ENCODE measurements around the gene EFNA3.

Gene EFNA3

DNA sequence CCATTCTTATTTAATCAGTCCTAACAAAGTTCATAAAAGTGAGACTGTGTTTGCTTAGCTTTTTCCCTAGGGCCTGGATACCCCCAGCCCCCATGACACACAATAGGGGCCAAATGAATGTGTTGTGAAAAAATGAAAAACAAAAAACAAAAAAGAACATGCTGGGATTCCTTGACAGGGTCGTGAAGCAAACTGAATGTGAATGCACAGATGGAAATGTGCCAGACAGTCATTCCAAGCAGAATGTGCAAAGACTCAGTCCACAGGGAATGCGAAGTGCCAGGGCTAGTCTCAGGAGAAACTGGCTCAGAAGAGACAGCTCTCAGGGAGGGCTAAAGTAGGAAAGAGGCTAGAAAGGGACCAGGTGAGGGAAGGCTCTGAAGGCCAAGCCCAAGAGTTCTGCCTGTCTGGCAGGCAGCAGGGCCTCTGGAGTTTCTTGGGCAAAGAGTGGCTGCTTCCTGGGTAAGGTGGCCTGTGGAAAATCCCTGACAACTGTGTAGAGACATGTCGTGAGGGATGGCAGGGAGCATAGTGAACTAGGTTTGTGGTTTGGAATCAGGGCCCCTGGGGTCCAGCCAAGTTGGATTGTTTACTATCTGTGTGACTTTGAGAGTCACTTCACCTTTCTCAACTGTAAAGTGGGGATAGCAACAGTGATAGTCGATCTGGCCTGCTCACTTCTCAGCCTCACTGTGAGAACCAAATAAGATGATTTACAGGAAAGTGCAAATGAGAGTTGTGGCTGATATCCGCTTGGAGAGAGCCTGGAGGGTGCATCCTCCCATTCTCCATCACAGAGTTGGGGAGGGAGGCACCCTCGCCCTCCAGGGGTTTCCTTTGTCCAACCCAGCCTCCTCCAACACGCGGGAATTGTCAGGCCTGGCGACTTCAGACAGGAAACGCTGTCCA is 28.7 kb upstream of the EFNA3 start:
- DNase-seq, result no peak

DNA sequence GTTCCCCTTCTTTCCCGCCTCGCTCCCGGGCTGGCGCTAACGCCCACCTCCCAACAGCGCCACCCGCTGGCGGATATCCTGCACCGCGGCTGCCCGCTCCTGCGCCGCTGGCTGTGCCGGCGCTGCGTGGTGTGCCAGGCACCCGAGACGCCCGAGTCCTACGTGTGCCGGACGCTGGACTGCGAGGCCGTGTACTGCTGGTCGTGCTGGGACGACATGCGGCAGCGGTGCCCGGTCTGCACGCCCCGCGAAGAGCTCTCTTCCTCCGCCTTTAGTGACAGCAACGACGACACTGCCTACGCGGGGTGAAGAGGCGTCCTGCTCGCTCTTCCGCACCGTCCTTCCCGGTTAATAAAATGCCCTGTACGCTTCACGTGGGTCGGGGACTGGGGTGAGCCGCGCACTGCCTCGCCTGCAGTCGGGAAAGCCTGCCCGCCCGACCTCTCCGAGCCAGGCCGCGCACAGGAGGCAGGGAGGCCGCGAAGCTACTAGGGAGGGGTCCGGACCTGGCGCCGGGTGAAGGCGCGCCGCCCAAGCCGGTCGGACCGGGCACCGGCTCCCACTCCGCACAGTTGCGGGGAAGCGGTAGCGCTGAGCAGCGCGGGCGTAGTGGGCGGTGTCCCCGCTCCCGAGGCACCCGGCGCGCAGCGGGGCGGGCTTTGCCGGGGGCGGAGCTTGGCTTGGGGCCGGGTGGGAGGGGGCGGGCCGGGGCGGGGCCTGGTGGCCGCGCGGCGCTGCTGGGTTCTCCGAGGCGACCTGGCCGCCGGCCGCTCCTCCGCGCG is 27.9 kb upstream of the EFNA3 start, which contains the start of gene ADAM15:
TSS of gene ADAM15 (plus strand) at position 757 of the 782 bp plus-strand sequence. CDS start 71 bp downstream, outside the sequence.
- DNase-seq, result peak; percentile 71

DNA sequence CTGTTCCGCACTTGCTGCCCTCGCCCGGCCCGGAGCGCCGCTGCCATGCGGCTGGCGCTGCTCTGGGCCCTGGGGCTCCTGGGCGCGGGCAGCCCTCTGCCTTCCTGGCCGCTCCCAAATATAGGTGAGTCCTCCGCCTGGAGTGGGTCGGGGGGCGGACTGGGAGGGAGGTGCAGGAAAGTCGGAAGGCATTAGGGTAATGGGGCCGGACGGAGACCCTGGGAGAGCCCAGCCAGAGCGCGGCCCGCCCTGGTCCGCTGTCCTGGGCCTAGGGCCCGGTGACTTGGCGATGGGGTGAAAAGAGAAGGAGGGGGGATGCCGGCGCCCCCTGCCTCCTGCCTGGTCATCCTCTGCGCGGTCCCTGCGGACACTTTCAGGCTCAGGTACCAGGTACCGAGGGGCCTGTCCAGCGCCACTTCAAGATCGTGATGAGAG is 27.3 kb upstream of the EFNA3 start:
- DNase-seq, result no peak

DNA sequence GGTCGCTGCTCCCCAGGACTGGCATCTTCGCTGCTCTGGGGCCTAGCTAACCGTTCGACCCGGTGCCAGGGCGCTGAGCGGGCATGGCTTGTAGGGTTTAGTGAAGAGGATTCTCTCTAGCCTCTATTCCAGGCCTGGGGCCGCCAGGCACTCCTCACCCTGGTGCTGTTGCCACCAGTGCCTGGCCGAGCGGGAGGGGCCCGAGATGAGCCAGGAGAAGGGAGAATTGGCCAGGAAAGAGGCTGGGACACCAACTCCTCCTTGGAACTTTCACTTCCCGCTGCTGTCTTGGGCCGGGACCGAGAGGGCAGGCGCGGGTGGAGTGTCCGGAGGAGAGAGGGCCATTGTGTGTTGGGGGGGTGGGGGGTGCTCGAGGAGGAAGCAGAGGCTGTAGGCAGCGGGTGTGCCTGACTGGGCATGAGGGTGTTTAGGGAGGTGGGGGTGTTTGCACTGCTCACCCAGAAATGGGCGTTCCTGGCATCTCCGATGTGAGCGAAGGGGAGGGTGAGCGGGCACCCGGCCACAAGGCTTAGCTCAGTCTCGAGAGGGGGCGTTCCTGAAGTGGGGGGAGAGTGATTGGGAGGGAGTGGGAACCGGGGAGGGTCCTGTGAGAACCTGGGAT is 26.7 kb upstream of the EFNA3 start:
- DNase-seq, result peak; percentile 34

DNA sequence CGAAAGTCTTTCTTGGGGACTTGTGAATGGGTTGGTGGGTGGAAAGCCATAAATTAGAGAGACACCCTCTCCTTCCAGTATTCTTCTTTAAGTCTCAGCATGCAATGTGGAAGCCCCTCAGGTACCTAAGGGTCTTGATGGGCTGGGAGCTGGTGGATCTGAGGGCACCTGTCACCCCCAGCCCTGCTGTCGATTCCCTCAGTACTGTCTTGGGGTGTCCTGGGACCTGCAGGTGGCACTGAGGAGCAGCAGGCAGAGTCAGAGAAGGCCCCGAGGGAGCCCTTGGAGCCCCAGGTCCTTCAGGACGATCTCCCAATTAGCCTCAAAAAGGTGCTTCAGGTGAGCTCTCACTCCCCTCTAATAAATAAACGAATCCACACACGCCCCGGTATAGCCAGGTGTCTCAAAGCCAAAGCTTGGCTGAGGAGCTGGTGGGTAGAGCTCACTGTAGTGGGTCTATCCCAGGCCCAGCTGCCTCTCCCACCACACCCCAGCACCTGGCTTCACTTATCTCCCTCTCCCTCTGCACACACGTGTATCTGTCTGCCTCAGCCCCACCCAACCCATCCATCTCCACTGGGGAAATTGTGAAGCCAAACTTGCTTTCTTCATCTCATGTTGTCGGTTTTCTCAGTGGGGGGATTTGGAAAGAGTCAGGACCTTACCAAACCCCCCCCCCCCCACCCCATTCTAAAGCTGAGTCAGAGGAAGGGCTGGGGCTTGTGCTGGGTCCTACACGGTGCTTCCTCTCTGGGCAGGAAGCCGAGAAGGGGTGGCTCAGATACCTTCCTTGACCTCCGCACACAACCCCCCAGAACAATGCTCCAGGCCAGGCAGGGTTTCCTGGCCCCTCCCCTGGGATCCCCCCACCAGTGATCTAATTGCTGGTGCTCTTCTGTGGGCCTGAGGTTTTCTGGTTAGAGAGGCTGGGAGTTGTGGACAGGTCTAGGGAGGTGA is 25.9 kb upstream of the EFNA3 start:
- DNase-seq, result no peak

DNA sequence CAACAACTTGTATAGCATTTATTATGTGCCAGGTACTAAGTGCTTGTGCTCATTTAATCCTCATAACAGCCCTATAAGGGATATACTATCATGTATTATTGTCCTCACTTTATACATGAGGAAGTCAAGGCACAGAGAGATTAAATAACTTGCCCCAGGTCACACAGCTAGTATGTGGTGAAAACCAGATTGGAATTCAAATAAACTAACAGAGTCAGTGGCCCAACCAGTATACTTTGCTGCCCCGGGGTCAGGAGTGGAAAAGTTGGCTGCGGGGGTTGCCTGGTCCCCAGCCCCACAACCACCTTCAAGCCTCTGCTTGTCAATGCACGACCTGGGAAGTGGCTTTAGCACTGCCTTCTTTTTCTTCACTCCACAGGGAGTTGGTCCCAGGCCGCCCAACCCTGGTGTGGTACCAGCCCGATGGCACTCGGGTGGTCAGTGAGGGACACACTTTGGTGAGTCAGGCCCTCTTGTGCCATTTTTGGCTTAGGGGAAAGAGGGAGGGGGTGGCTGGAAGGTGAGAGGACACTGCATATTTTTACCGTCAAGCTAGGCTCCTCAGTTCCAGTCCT is 25.0 kb upstream of the EFNA3 start:
- no peak for DNase-seq

DNA sequence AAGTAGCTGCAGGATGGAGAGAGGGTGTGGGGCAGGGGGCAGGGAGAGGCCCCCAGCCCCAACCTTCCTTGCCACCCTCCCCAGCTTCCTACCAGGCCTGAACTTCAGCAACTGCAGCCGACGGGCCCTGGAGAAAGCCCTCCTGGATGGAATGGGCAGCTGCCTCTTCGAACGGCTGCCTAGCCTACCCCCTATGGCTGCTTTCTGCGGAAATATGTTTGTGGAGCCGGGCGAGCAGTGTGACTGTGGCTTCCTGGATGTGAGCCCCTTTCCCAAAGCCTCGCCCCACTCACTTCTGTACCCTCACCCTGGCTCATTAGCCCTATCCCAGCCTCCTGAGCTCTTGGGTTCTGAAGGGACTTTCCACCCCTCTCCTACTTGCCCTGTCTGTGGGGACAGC is 21.5 kb upstream of the EFNA3 start:
- DNase-seq, result no peak

DNA sequence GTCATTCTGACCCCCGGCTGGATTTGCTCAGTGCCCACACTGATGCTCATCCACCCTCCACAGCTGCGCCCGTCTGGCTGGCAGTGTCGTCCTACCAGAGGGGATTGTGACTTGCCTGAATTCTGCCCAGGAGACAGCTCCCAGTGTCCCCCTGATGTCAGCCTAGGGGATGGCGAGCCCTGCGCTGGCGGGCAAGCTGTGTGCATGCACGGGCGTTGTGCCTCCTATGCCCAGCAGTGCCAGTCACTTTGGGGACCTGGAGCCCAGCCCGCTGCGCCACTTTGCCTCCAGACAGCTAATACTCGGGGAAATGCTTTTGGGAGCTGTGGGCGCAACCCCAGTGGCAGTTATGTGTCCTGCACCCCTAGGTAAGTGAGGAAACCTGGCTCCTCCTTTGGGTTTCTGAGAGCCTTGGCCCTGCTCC is 20.8 kb upstream of the EFNA3 start:
- DNase-seq, result no peak

DNA sequence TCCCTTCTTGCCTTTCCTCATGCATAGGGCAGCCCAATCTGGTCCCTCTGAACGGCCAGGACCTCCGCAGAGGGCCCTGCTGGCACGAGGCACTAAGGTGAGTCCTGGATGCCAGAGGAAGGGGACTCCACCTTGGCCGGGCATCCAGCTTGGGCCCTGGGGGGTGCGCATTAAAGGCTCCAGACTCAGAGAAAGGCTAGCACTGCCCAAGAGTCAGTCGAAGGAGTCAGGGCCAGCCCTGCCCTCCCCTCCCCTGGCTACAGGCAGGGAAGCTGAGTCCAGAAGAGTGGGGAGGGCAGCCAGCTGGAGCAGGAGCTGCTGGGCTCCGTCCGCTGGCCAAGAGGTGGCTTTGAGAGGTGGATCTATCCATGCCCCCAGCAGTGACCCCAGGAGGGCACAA is 17.9 kb upstream of the EFNA3 start:
- DNase-seq, result no peak

DNA sequence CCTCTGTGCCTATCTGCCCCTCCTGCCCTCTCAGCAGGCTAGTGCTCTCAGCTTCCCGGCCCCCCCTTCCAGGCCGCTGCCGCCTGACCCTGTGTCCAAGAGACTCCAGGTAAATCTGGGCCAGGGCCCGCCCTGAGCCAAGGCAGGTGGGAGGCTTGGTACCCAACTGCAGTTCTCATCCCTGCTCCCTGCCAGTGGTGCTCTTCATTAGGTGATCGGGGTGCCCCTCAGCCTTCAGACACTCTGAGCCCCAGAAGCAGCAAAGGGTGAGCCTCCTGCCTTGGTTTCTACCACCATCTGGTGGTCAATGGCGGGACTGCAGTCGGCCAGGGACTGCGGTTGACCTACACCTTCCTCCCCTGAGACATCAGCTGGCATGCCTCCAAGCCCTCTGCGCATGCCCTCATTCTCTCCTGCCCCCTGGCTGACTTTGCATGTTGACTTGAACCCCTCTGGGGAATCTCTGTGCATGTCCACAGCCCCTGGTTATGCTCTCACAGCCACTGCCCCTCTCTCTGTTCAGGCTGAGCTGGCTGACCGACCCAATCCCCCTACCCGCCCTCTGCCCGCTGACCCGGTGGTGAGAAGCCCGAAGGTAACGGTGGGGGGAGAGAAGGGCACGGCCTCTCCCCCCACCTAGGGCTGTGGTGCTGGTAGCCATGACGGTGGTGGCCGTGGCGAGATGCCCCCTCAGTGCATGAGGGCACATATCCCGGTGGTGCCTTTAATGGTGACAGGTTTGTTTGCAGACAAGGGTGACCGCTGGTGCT is 17.1 kb upstream of the EFNA3 start:
- peak; percentile 97 for DNase-seq

DNA sequence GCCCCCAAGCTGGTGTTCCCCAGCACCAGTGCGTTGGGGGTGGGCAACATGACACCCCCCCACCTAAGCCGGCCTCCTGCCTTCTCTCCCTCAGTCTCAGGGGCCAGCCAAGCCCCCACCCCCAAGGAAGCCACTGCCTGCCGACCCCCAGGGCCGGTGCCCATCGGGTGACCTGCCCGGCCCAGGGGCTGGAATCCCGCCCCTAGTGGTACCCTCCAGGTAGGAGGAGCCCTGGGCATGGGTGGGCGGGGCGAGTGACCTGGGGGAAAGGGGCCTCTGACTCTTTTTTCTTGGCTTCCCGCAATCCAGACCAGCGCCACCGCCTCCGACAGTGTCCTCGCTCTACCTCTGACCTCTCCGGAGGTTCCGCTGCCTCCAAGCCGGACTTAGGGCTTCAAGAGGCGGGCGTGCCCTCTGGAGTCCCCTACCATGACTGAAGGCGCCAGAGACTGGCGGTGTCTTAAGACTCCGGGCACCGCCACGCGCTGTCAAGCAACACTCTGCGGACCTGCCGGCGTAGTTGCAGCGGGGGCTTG is 16.4 kb upstream of the EFNA3 start:
- DNase-seq, result no peak

DNA sequence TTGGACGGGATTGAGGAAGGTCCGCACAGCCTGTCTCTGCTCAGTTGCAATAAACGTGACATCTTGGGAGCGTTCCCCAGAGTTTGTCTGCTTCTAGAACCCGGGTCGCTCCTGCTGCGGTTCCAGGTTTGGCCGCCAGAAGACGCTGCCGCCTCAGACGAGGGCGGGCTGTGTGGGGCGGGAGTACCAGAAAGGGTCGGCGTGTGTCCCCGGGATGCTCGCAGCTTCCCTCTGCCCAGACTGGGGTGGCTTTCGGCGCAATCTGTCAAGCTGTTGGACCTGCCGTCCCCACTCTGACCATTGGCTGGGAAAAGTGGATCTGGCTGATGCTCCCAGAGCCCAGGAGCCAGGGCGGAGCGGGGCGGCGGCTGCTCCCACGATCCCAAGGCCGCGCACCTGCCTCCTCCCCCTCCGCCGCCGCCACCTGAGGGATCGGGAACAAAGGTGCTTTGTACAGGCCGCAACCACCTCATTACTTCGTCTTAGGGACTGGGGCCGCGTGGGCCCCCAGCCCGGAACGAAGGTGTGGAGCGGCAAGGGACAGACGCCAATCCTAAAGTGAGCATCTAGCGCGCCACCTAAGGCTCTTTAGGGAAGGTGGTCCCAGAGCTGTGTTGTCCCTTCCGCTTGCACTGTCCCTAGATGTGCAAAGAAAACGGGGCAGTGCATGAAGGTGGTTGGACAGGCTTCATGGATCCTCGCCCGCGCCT is 15.8 kb upstream of the EFNA3 start:
- DNase-seq, result peak; percentile 61

DNA sequence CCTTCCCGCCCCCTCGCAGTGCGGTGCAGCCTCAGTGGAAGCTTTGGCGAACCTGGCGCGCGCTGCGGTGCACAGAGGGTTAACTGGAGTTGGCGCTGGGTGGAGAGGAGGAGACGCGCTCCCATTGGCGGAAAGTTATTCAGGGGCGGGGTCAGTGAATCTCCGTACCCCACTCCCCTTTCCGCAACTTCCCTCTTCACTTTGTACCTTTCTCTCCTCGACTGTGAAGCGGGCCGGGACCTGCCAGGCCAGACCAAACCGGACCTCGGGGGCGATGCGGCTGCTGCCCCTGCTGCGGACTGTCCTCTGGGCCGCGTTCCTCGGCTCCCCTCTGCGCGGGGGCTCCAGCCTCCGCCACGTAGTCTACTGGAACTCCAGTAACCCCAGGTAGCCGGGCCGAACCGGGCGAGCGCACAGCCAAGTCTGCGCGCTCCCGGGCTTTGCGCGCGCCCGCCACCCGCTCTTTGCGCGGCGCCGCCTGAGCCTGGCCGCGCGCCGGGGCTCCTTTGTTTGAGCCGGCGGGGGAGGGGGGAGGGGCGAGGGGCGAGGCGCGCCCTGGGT is 15.0 kb upstream of the EFNA3 start, which contains the start of gene EFNA4:
TSS of gene EFNA4 (plus strand) at position 191 of the 561 bp plus-strand sequence. CDS start at position 275, 84 bp downstream.
- peak; percentile 80 for DNase-seq

DNA sequence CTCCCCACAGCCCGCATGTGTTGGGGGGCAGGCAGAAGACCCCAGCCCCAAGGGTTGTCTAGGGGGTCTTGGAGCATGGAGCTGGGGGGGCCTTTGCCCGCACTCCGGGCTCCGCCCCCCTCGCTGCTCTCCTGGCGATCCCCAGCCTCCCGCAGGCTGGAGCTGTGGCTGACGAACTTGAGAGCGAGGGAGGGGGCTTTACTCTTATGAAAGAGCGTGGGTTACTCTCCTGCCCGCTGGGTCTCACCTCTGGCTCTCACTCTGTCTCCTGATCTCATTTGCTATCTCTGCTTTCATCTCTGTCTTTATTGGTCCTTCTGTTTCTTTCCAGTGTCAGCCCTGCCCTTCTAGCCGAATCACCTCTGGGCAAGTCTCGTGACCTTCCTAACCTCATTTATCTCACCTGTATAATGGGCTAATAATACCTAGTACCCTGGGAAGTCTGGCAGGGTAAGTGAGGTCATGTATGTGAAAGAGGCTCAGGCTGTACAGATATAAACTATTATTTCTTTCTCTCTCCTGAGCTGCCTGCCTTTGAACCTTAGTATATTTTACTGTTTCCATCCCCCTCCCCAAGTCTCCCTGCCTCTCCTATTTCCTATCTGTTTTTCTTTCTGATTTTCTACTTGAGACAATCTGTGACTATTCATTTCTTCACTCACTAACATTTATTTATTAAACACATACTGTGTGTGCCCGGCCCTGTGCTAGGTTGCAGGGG is 14.4 kb upstream of the EFNA3 start:
- no peak for DNase-seq

DNA sequence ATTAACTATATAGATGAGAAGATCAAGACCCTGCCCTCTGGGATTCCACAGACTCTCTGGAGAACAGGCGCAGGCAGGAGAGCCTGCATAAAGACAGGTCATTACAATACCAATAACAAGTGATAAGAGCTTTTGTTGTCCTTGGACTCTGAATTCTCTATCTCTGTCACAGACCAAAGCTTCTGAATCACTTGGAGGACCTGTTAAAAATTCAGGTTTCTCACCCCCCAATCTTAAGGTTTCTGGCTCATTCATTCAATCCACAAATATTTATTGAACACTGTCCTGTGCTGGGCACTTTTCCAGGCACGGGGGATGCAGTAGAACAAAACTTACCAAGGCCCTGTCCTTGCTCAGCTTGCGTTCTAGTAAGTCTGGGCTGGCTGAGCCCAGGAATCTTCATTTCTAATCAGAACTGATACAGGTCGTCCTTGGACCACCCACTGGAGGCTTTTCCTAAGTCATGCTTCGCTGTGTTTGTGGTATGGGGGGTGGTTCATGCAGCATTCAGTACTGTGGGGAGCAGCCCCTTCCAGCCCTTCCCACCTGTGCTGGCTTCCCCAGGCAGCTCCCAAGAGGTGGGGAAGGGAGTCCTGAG is 13.7 kb upstream of the EFNA3 start:
- DNase-seq, result no peak

DNA sequence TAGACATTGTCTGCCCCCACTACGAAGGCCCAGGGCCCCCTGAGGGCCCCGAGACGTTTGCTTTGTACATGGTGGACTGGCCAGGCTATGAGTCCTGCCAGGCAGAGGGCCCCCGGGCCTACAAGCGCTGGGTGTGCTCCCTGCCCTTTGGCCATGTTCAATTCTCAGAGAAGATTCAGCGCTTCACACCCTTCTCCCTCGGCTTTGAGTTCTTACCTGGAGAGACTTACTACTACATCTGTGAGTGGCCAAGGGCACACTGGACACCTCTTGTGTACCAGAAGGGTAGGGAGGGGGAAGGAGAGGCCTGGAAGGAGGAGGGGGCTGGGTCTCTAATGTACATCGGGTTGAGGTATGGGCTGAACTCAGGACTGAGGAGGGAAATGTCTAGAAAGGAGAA is 11.9 kb upstream of the EFNA3 start:
- no peak for DNase-seq

DNA sequence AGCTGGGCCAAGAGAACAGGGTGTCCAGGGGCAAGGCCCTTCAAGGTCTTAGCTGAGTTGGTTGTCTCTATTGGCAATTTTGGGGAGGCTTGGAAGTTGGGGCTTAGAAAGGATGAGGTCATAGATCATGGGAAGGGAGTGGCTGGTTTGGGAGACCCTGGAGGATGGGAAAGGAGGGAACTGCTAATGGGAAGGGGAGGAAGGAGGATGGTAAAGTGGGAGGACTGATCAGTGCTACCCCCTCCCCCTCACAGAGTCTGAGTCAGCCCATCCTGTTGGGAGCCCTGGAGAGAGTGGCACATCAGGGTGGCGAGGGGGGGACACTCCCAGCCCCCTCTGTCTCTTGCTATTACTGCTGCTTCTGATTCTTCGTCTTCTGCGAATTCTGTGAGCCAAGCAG is 10.0 kb upstream of the EFNA3 start:
- DNase-seq, result no peak

DNA sequence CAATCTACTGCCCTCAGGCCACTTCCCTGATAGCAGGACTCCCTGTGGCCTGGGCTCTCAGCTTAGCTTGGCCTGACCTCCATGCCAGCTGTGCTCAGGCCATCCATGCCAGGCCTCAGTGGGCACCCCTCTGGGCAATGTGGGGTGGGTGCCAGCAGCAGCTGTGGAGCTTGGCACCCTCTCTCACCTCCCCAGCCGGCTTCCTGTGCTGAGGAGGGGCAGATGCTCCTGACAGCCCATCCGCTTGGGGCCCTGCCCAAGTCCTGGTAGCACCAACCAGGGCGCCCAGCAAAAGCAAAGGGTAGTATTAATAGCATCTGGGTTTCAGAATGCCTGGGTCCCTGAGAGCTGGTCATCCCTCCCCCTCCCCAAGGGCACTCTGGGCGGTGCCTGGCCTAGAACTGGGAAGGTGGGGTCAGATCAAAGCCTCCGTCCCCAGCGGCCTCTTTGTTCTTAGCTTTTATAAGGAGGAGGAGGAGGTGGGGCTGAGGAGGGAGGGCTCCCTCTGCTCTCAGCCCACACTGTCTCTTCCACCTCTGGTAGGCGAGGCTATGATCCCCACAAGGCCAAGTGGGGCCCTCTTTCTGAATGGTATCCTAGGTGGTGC is 9.0 kb upstream of the EFNA3 start:
- no peak for DNase-seq
